ENCODE data around the gene C19orf44.
"Not testable (repeated sequence)": the region's sequence is repeated elsewhere in the genome, so short reads cannot be mapped to it uniquely, and the experiment has no call there.

C19orf44 gene

GRCh38 chr19:16467581-16467980 lies 28.6 kb upstream of the C19orf44 start:
- no peak for DNase-seq (ENCODE audit: low spot score)

GRCh38 chr19:16470541-16470910 lies 25.7 kb upstream of the C19orf44 start:
- peak; percentile 27 for DNase-seq (ENCODE audit: low spot score)

- DNase-seq (ENCODE audit: low spot score) = peak; percentile 50
Observed at GRCh38 chr19:16470911-16471811, 25.0 kb upstream of the C19orf44 start.

- DNase-seq (ENCODE audit: low spot score) = not testable (repeated sequence)
Observed at GRCh38 chr19:16472559-16472899, 23.7 kb upstream of the C19orf44 start.

- DNase-seq (ENCODE audit: low spot score) = no peak
Observed at GRCh38 chr19:16472992-16473391, 23.2 kb upstream of the C19orf44 start.

GRCh38 chr19:16473875-16474392 lies 22.3 kb upstream of the C19orf44 start:
- DNase-seq (ENCODE audit: low spot score) = no peak

- no peak for DNase-seq (ENCODE audit: low spot score)
Observed at GRCh38 chr19:16476401-16476800, 19.8 kb upstream of the C19orf44 start.

GRCh38 chr19:16477311-16477710 lies 18.9 kb upstream of the C19orf44 start:
- DNase-seq (ENCODE audit: low spot score) = no peak

- DNase-seq (ENCODE audit: low spot score) = no peak
Observed at GRCh38 chr19:16482745-16483144, 13.4 kb upstream of the C19orf44 start.

- DNase-seq (ENCODE audit: low spot score) = not testable (repeated sequence)
Observed at GRCh38 chr19:16486476-16486875, 9.7 kb upstream of the C19orf44 start.

- DNase-seq (ENCODE audit: low spot score) = no peak
Observed at GRCh38 chr19:16496613-16496983, 404 bp downstream of the C19orf44 start.

- DNase-seq (ENCODE audit: low spot score) = no peak
Observed at GRCh38 chr19:16497042-16497441, 848 bp downstream of the C19orf44 start.

GRCh38 chr19:16497837-16498236 lies 1.6 kb downstream of the C19orf44 start:
- no peak for DNase-seq (ENCODE audit: low spot score)

GRCh38 chr19:16504271-16504670 lies 8.1 kb downstream of the C19orf44 start:
- DNase-seq (ENCODE audit: low spot score) = no peak

- not testable (repeated sequence) for DNase-seq (ENCODE audit: low spot score)
Observed at GRCh38 chr19:16506161-16506560, 10.0 kb downstream of the C19orf44 start.

- peak; percentile 28 for DNase-seq (ENCODE audit: low spot score)
Observed at GRCh38 chr19:16506961-16507360, 10.8 kb downstream of the C19orf44 start.

- DNase-seq (ENCODE audit: low spot score) = no peak
Observed at GRCh38 chr19:16508546-16508945, 12.4 kb downstream of the C19orf44 start.

GRCh38 chr19:16509141-16510061 lies 13.2 kb downstream of the C19orf44 start:
- DNase-seq (ENCODE audit: low spot score) = no peak

GRCh38 chr19:16512611-16513010 lies 16.4 kb downstream of the C19orf44 start:
- DNase-seq (ENCODE audit: low spot score) = not testable (repeated sequence)

- DNase-seq (ENCODE audit: low spot score) = no peak
Observed at GRCh38 chr19:16514383-16515019, 18.3 kb downstream of the C19orf44 start.

GRCh38 chr19:16516381-16516780 lies 20.2 kb downstream of the C19orf44 start:
- no peak for DNase-seq (ENCODE audit: low spot score)

GRCh38 chr19:16516923-16517610 lies 20.9 kb downstream of the C19orf44 start:
- no peak for DNase-seq (ENCODE audit: low spot score)

Data from AG08395 (cell line).